ENCODE data around the gene BMPR1B. TPM values are rescaled to one million over a fixed set of nuclear protein-coding genes. Genes with fewer than 3 reads are reported as not detected.

BMPR1B gene
- total and polyA plus RNA-seq, 2 of the 8 experiments (the other 6 are each of a cell fraction or from before 2014, with no cell fraction given), result 0.14 to 1.1 TPM

GRCh38 chr4:94909645-94910044 lies 151.9 kb downstream of the BMPR1B start:
- ChIA-PET POLR2A (ENCODE audit: partially characterized antibody) (no interaction called here), CTCF (ENCODE audit: partially characterized antibody) (interaction anchor here (1.0 kb wide), 1 partner anchor 13 kb away, joined by 3 read pairs; no protein-coding TSS in a partner anchor)
- no peak overlapping the region for H2AK5ac ChIP-seq (ENCODE audit: low read depth, low read length)
- no peak overlapping the region for H3K23ac ChIP-seq (ENCODE audit: insufficient read length)
- H2BK5ac ChIP-seq (ENCODE audit: low read depth, low read length), result no peak overlapping the region
- no peak overlapping the region for H2BK15ac ChIP-seq (ENCODE audit: low read length)
- H3K56ac ChIP-seq (replicated peaks; ENCODE audit: insufficient read length, low read depth, low read length), result no peak overlapping the region
- H2BK120ac ChIP-seq (replicated peaks; ENCODE audit: low read depth, low read length), result no peak overlapping the region
- FAIRE-seq, result no peak
- peaks cover 0 to 1% (median 0%) of the 10 kb centered on the region in 4 experiments; a peak in 1 of 7 replicates for H3K27me3 ChIP-seq (replicated peaks in 1 of 4; ENCODE audit: control insufficient read depth in 3 of 4, extremely low read depth in 1 of 4, insufficient read depth in 3 of 4, low read length in 3 of 4)
- no peak overlapping the region for H3K4me2 ChIP-seq (ENCODE audit: insufficient read depth in 1 of 2, low read depth in 2 of 2, low read length in 2 of 2)
- H4K91ac ChIP-seq (replicated peaks; ENCODE audit: insufficient read length, low read length), result no peak overlapping the region
- H3K4me1 ChIP-seq (replicated peaks in 1 of 4; ENCODE audit: control insufficient read depth in 3 of 4, insufficient read depth in 4 of 4, low read length in 3 of 4), result peaks cover 0 to 3% (median 0%) of the 10 kb centered on the region in 4 experiments; a peak in 1 of 7 replicates
- no peaks in the 10 kb centered on the region for H3K79me1 ChIP-seq (ENCODE audit: low read depth, low read length)
- H3K27ac ChIP-seq (ENCODE audit: low read depth, low read length), result no peak overlapping the region
- H4K5ac ChIP-seq (ENCODE audit: insufficient read length, low read depth, low read length), result no peak overlapping the region
- H3K9me3 ChIP-seq (ENCODE audit: insufficient read depth in 2 of 2, low read depth in 1 of 2, low read length in 1 of 2), result no peaks in the 10 kb centered on the region
- H2BK20ac ChIP-seq (ENCODE audit: low read length), result no peak overlapping the region
- H4K20me1 ChIP-seq (replicated peaks in 1 of 2; ENCODE audit: control insufficient read depth in 1 of 2, insufficient read depth in 2 of 2, low read length in 2 of 2), result no peaks in the 10 kb centered on the region
- no peak overlapping the region for H3K4ac ChIP-seq (replicated peaks; ENCODE audit: insufficient read length, low read depth, low read length)
- H2BK12ac ChIP-seq (ENCODE audit: low read depth, low read length), result no peak overlapping the region
- DNase-seq (ENCODE audit: low read depth in 1 of 2, low spot score in 2 of 2), result no peak
- H3K4me3 ChIP-seq (ENCODE audit: extremely low read depth in 1 of 4, insufficient read depth in 2 of 4, low read depth in 3 of 4, low read length in 4 of 4), result no peak overlapping the region
- H3K9ac ChIP-seq (replicated peaks in 1 of 4; ENCODE audit: extremely low read depth in 1 of 4, low read depth in 3 of 4, low read length in 3 of 4), result no peak overlapping the region
- H2AFZ ChIP-seq (ENCODE audit: low read length), result no peak overlapping the region
- no peaks in the 10 kb centered on the region for H3K36me3 ChIP-seq (ENCODE audit: control insufficient read depth in 2 of 4, insufficient read depth in 4 of 4, low read length in 3 of 4)
- no peak overlapping the region for H3K14ac ChIP-seq (ENCODE audit: insufficient read length)
- WGBS, 2 experiments (ENCODE audit: extremely low coverage in 1 of 2, insufficient coverage in 1 of 2, insufficient read length in 1 of 2, insufficient replicate concordance in 2 of 2, low coverage in 1 of 2, low lambda C conversion rate in 2 of 2, missing lambda C conversion rate in 1 of 2), result 90% methylated on average over 3 of the region's 3 CpGs; no CpG with 5 or more reads in 1 of the 2 experiments
- H3K23me2 ChIP-seq (ENCODE audit: low read depth, low read length), result no peaks in the 10 kb centered on the region
- no peak overlapping the region for H4K8ac ChIP-seq (ENCODE audit: extremely low read depth, insufficient read depth, low read length)
- no peak for TF ChIP-seq ASH2L (IDR thresholded peaks at IDR 0.05; ENCODE audit: low read length)
- no peak for TF ChIP-seq CBX8 (IDR thresholded peaks at IDR 0.05; ENCODE audit: borderline replicate concordance, low read depth, low read length)
- TF ChIP-seq JUND (IDR thresholded peaks at IDR 0.05; ENCODE audit: low read length), result no peak
- no peaks in the 10 kb centered on the region for H3K79me2 ChIP-seq (ENCODE audit: control insufficient read depth in 1 of 2, insufficient read depth in 2 of 2, low read length in 2 of 2)
- H3K18ac ChIP-seq (ENCODE audit: extremely low read depth, low read length), result no peak overlapping the region

Measured in H1 (cell line).